NCI-H748 treated with DMSO at 0.1 percent for 48 hours (cell line): Measurements from ENCODE around the gene MCRIP2.
A peak's percentile ranks its signal among the peaks of the same experiment; 100 is the strongest.

Experiments used
- DNase-seq: peaks from one replicate; lab custom pipeline; 2025; lab: John Stamatoyannopoulos, UW

MCRIP2 gene

GRCh38 chr16:632486-633335 lies 8.9 kb upstream of the MCRIP2 start:
- no peak for DNase-seq

GRCh38 chr16:633336-634050 lies 8.1 kb upstream of the MCRIP2 start:
- DNase-seq = no peak

GRCh38 chr16:634051-634670 lies 7.5 kb upstream of the MCRIP2 start:
- DNase-seq = no peak

- no peak for DNase-seq
Observed at GRCh38 chr16:634996-635395, 6.6 kb upstream of the MCRIP2 start.

GRCh38 chr16:635573-636205 lies 5.9 kb upstream of the MCRIP2 start:
- DNase-seq = no peak

- DNase-seq = peak; percentile 67
Observed at GRCh38 chr16:636206-637080, 5.2 kb upstream of the MCRIP2 start, which contains the start of gene METTL26. Gene METTL26 (minus strand): TSS chr16:636305. CDS start chr16:636290, 15 bp downstream.

- DNase-seq = no peak
Observed at GRCh38 chr16:637081-638018, 4.3 kb upstream of the MCRIP2 start.

- no peak for DNase-seq
Observed at GRCh38 chr16:638034-638543, 3.5 kb upstream of the MCRIP2 start.

GRCh38 chr16:638836-639235 lies 2.8 kb upstream of the MCRIP2 start:
- no peak for DNase-seq

GRCh38 chr16:640614-641013 lies 1.0 kb upstream of the MCRIP2 start:
- DNase-seq = no peak

- DNase-seq = no peak
Observed at GRCh38 chr16:642189-643049, 791 bp downstream of the MCRIP2 start.

GRCh38 chr16:643050-643368 lies 1.4 kb downstream of the MCRIP2 start:
- no peak for DNase-seq

- DNase-seq = no peak
Observed at GRCh38 chr16:644556-644955, 2.9 kb downstream of the MCRIP2 start.

GRCh38 chr16:645852-646678 lies 4.4 kb downstream of the MCRIP2 start:
- no peak for DNase-seq

- no peak for DNase-seq
Observed at GRCh38 chr16:646679-647172, 5.1 kb downstream of the MCRIP2 start.

GRCh38 chr16:647173-647902 lies 5.7 kb downstream of the MCRIP2 start:
- DNase-seq = no peak

- DNase-seq = no peak
Observed at GRCh38 chr16:648071-648780, 6.6 kb downstream of the MCRIP2 start.
